ENCODE measurements around the gene DACT2. TPM values are rescaled to one million over a fixed set of nuclear protein-coding genes. Genes with fewer than 3 reads are reported as not detected.

The DACT2 gene
- polyA plus RNA-seq, 5 donors: 27.0 to 55.1 (median 41.5) TPM

- peak; percentile 46 to 52 for DNase-seq
Observed at GRCh38 chr6:168355716-168356522, 36.3 kb upstream of the DACT2 start.

- DNase-seq: no peak
Observed at GRCh38 chr6:168354338-168354737, 34.8 kb upstream of the DACT2 start.

GRCh38 chr6:168353041-168353440 lies 33.5 kb upstream of the DACT2 start:
- no peak for DNase-seq

- DNase-seq: no peak
Observed at GRCh38 chr6:168352096-168352495, 32.5 kb upstream of the DACT2 start.

GRCh38 chr6:168349718-168350210 lies 30.2 kb upstream of the DACT2 start:
- no peak for DNase-seq

- DNase-seq: no peak
Observed at GRCh38 chr6:168348186-168348585, 28.6 kb upstream of the DACT2 start.

GRCh38 chr6:168347615-168348014 lies 28.0 kb upstream of the DACT2 start:
- DNase-seq: no peak

- DNase-seq: no peak
Observed at GRCh38 chr6:168347053-168347452, 27.5 kb upstream of the DACT2 start.

GRCh38 chr6:168345896-168346754 lies 26.5 kb upstream of the DACT2 start:
- DNase-seq: no peak

GRCh38 chr6:168345266-168345665 lies 25.7 kb upstream of the DACT2 start:
- DNase-seq: no peak

- DNase-seq: no peak
Observed at GRCh38 chr6:168344338-168344737, 24.8 kb upstream of the DACT2 start.

GRCh38 chr6:168343239-168344150 lies 23.9 kb upstream of the DACT2 start:
- DNase-seq: no peak

- no peak for DNase-seq
Observed at GRCh38 chr6:168342636-168343035, 23.1 kb upstream of the DACT2 start.

GRCh38 chr6:168341280-168341900 lies 21.8 kb upstream of the DACT2 start:
- DNase-seq: no peak

- DNase-seq: no peak
Observed at GRCh38 chr6:168340819-168341218, 21.2 kb upstream of the DACT2 start.

GRCh38 chr6:168338777-168339176 lies 19.2 kb upstream of the DACT2 start:
- DNase-seq: no peak

GRCh38 chr6:168336967-168337366 lies 17.4 kb upstream of the DACT2 start:
- no peak for DNase-seq

- no peak for DNase-seq
Observed at GRCh38 chr6:168333989-168334388, 14.4 kb upstream of the DACT2 start.

GRCh38 chr6:168333491-168333890 lies 13.9 kb upstream of the DACT2 start:
- DNase-seq: no peak

- DNase-seq: no peak
Observed at GRCh38 chr6:168333039-168333438, 13.5 kb upstream of the DACT2 start.

GRCh38 chr6:168332020-168332419 lies 12.4 kb upstream of the DACT2 start:
- no peak for DNase-seq

Measured in right lung (tissue), 5 donors.